Measurements from ENCODE around the gene SUGP1.

GRCh38 chr19:19238126-19238894 is 82.0 kb downstream of the SUGP1 start:
- TF ChIP-seq EZH2 (IDR thresholded peaks at IDR 0.05; ENCODE audit: insufficient read depth, poor library complexity, severe bottlenecking) (no peak), EZH2phosphoT487 (IDR thresholded peaks at IDR 0.05; ENCODE audit: insufficient read depth, low read depth) (no peak)

All from GM23248 (cell line).